K562 (cell line): ENCODE measurements around the gene HELZ. TPM values are rescaled to one million over a fixed set of nuclear protein-coding genes. Genes with fewer than 3 reads are reported as not detected.
A peak's percentile ranks its signal among the peaks of the same experiment; 100 is the strongest.

Source experiments
- CTCF ChIP-seq, 3 experiments: IDR thresholded peaks in 2 of 3; conservative IDR thresholded peaks in 1 of 3; 2 replicates each; pipeline ENCODE4 v1.5.1; 2011 to 2012; ENCODE audit warnings: low read length in 3 of 3, mild to moderate bottlenecking in 3 of 3, control low read depth in 2 of 3, improper control_type of control experiment in 1 of 3, inconsistent platforms in 1 of 3, low read depth in 1 of 3, mixed read lengths in 1 of 3, moderate library complexity in 1 of 3; ENCODE audit not compliant: insufficient read depth in 2 of 3
- KLF16 ChIP-seq: IDR thresholded peaks from 2 replicates; pipeline ENCODE4 v1.6.1; 2016; ENCODE audit warnings: antibody characterized with exemption
- MXI1 ChIP-seq: IDR thresholded peaks from 2 replicates; pipeline ENCODE4 v1.6.1; 2011; ENCODE audit warnings: low read depth, mild to moderate bottlenecking, improper control_type of control experiment, low read length
- PKNOX1 ChIP-seq: fragments of 450-650 bp; IDR thresholded peaks from 2 replicates; pipeline ENCODE4 v1.6.1; 2016
- RAD21 ChIP-seq, 2 experiments: fragments of 250-450 bp in 1 of 2; fragments of 450-650 bp in 1 of 2; sonication (Bioruptor Pico) in 1 of 2; formaldehyde crosslinking in 1 of 2; IDR thresholded peaks in 1 of 2; conservative IDR thresholded peaks in 1 of 2; 2 replicates each; pipeline versions ENCODE4 v1.4.0 to v1.8.0; 2020 to 2022; ENCODE audit warnings: mild to moderate bottlenecking in 2 of 2, moderate library complexity in 1 of 2
- RAD51 ChIP-seq: fragments of 450-650 bp; IDR thresholded peaks from 2 replicates; pipeline ENCODE4 v1.7.1; 2016; ENCODE audit warnings: low read depth, mild to moderate bottlenecking, borderline replicate concordance
- TRIM24 ChIP-seq, 2 experiments: fragments of 450-650 bp; IDR thresholded peaks; 2 replicates each; pipeline ENCODE4 v1.6.1; 2016
- ZBTB40 ChIP-seq, 2 experiments: fragments of 450-650 bp in 1 of 2; sonication (generic) in 1 of 2; formaldehyde crosslinking in 1 of 2; IDR thresholded peaks; 2 replicates each; pipeline versions ENCODE4 v1.7.1 to v1.9.0; 2016 to 2022; ENCODE audit warnings: inconsistent platforms in 1 of 2, mild to moderate bottlenecking in 1 of 2, missing genetic modification reagents in 1 of 2
- polyA plus RNA-seq, 8 experiments: library from polyadenylated mRNA; depleted of rRNA in 4 of 8; stranded (reverse) in 5 of 8; unstranded in 3 of 8; fragments of >200 nt; fragmentation: Nextera tagmentation in 2 of 8; fragmentation: Illumina TruSeq in 1 of 8; extraction: Ambion mirVana in 2 of 8; extraction: Trizol in 1 of 8; gene quantifications; 2 replicates each; pipeline versions ENCODE4 v1.2.1 to v1.2.3, GENCODE V29; 2011 to 2014; ENCODE audit warnings: inconsistent platforms in 1 of 8, missing spikeins in 1 of 8
- total RNA-seq, 7 experiments: library from RNA; depleted of rRNA in 6 of 7; stranded (reverse); fragments of >200 nt in 6 of 7; fragmentation: Illumina TruSeq in 2 of 7; extraction: Trizol in 2 of 7; gene quantifications; 2 replicates each; pipeline versions ENCODE4 v1.2.1 to v1.2.3, GENCODE V29; 2011 to 2021; ENCODE audit warnings: low replicate concordance in 1 of 7

The HELZ gene
- total and polyA plus RNA-seq, 9 of the 15 experiments (the other 6 are each of a cell fraction or from before 2014, with no cell fraction given), result 5.2 to 39.8 (median 17.3) TPM

- peak; percentile 84 for TF ChIP-seq ZBTB40 (IDR thresholded peaks at IDR 0.05)
- peak; percentile 62; the same call in 1 of the 2 replicates for TF ChIP-seq ZBTB40 (CRISPR knock-in tag; IDR thresholded peaks at IDR 0.05)
- TF ChIP-seq TRIM24 (IDR thresholded peaks at IDR 0.05), result no peak
- TF ChIP-seq RAD21 (CRISPR knock-in tag; conservative IDR thresholded peaks at IDR 0.05 in 1 of 2, IDR thresholded peaks at IDR 0.05 in 1 of 2), result peak in 1 of 2 experiments; percentile 66; a peak in 3 of 4 replicates
- no peak for TF ChIP-seq MXI1
- 0 out of 2 replicates have a peak, but pooled peaks have one; percentile 36 for TF ChIP-seq KLF16
- peak; percentile 60 to 76 (median 63) for TF ChIP-seq CTCF (IDR thresholded peaks at IDR 0.05 in 2 of 3, conservative IDR thresholded peaks at IDR 0.05 in 1 of 3; ENCODE audit: insufficient read depth in 2 of 3, low read depth in 1 of 3, low read length in 3 of 3)
- no peak for TF ChIP-seq RAD51
- TF ChIP-seq PKNOX1, result peak; percentile 25; the same call in 1 of the 2 replicates
Measured at GRCh38 chr17:67221062-67221998, 23.7 kb downstream of the HELZ start (continued).
